Adipose tissue (tissue), 3 donors: ENCODE data around the gene APBA1. TPM values are rescaled to one million over a fixed set of nuclear protein-coding genes. Genes with fewer than 3 reads are reported as not detected.

Experiments used
- H3K27ac ChIP-seq: one replicate; pipeline ENCODE4 v1.5.1; 2013; ENCODE audit warnings: low read depth, low read length
- WGBS, 3 donors: extraction: QIAGEN DNeasy Blood & Tissue Kit; methylation state at CpG; one replicate each; pipeline ENCODE4 v1.1.7; 2013; 5-methylcytosine and 5-hydroxymethylcytosine counted together
- polyA plus RNA-seq, 3 donors: library from polyadenylated mRNA; stranded (reverse); fragments of 200-250 nt; gene quantifications; one replicate each; pipeline ENCODE4 v1.2.3, GENCODE V29; 2013
- donor health status: healthy with polysubstance abuse.
- donor health status: Bipolar disorder and iron deficiency.
- donor health status: healthy.

APBA1 gene
- polyA plus RNA-seq, 3 donors, result 1.6 to 1.8 (median 1.7) TPM

GRCh38 chr9:69469136-69469535 is 203.0 kb downstream of the APBA1 start:
- H3K27ac ChIP-seq, result no peak overlapping the region

- H3K27ac ChIP-seq, result no peak overlapping the region
- 84 to 96% (median 87%) methylated on average over 1 of the region's 1 CpG for WGBS, 3 donors
These were observed 203.8 kb downstream of the APBA1 start for GRCh38 chr9:69468380-69468779.

GRCh38 chr9:69466151-69466550 is 206.0 kb downstream of the APBA1 start:
- no peak overlapping the region for H3K27ac ChIP-seq
- WGBS, 3 donors, result 90 to 92% (median 92%) methylated on average over 8 of the region's 8 CpGs

GRCh38 chr9:69465473-69465872 is 206.7 kb downstream of the APBA1 start:
- WGBS, 3 donors, result 43 to 65% (median 44%) methylated on average over 3 of the region's 3 CpGs
- H3K27ac ChIP-seq, result no peak overlapping the region

GRCh38 chr9:69463497-69464068 is 208.6 kb downstream of the APBA1 start:
- 55 to 69% (median 64%) methylated on average over 11 of the region's 11 CpGs for WGBS, 3 donors
- H3K27ac ChIP-seq, result no peak overlapping the region

- H3K27ac ChIP-seq, result no peak overlapping the region
- WGBS, 3 donors, result 91 to 97% (median 94%) methylated on average over 4 of the region's 4 CpGs
These were observed 209.8 kb downstream of the APBA1 start for GRCh38 chr9:69462394-69462793.

GRCh38 chr9:69461103-69461887 is 210.9 kb downstream of the APBA1 start:
- WGBS, 3 donors, result 84 to 89% (median 87%) methylated on average over 6 of the region's 6 CpGs
- H3K27ac ChIP-seq, result no peak overlapping the region

GRCh38 chr9:69460012-69460411 is 212.2 kb downstream of the APBA1 start:
- WGBS, 3 donors, result 91 to 95% (median 94%) methylated on average over 5 of the region's 5 CpGs
- H3K27ac ChIP-seq, result no peak overlapping the region

GRCh38 chr9:69458176-69458575 is 214.0 kb downstream of the APBA1 start:
- 70 to 95% (median 87%) methylated on average over 3 of the region's 3 CpGs for WGBS, 3 donors
- no peak overlapping the region for H3K27ac ChIP-seq

GRCh38 chr9:69456201-69456600 is 216.0 kb downstream of the APBA1 start:
- 89 to 91% (median 90%) methylated on average over 15 of the region's 15 CpGs for WGBS, 3 donors

GRCh38 chr9:69455311-69455710 is 216.9 kb downstream of the APBA1 start:
- 85 to 100% (median 94%) methylated on average over 2 of the region's 2 CpGs for whole genome bisulfite sequencing, 3 donors
- no peak overlapping the region for H3K27ac ChIP-seq

More at GRCh38 chr9:69456201-69456600, 216.0 kb downstream of the APBA1 start:
- no peak overlapping the region for H3K27ac ChIP-seq

- WGBS, 3 donors, result 49 to 55% (median 49%) methylated on average over 2 of the region's 2 CpGs
These were observed 217.8 kb downstream of the APBA1 start for GRCh38 chr9:69454321-69454720.

GRCh38 chr9:69453746-69454145 is 218.4 kb downstream of the APBA1 start:
- H3K27ac ChIP-seq, result no peak overlapping the region
- WGBS, 3 donors, result 67 to 70% (median 68%) methylated on average over 2 of the region's 2 CpGs

More at GRCh38 chr9:69454321-69454720, 217.8 kb downstream of the APBA1 start:
- H3K27ac ChIP-seq, result no peak overlapping the region

- WGBS, 3 donors, result 76 to 85% (median 76%) methylated on average over 13 of the region's 13 CpGs
- H3K27ac ChIP-seq, result no peak overlapping the region
These were observed 219.9 kb downstream of the APBA1 start for GRCh38 chr9:69452110-69452782.

- H3K27ac ChIP-seq, result no peak overlapping the region
- WGBS, 3 donors, result 68 to 87% (median 73%) methylated on average over 6 of the region's 6 CpGs
These were observed 225.7 kb downstream of the APBA1 start for GRCh38 chr9:69446496-69446895.

- 85 to 89% (median 87%) methylated on average over 5 of the region's 5 CpGs for WGBS, 3 donors
- no peak overlapping the region for H3K27ac ChIP-seq
These were observed 226.9 kb downstream of the APBA1 start for GRCh38 chr9:69445251-69445650.

- 85 to 97% (median 97%) methylated on average over 4 of the region's 4 CpGs for WGBS, 3 donors
- no peak overlapping the region for H3K27ac ChIP-seq
These were observed 227.4 kb downstream of the APBA1 start for GRCh38 chr9:69444791-69445190.

GRCh38 chr9:69444021-69444420 is 228.2 kb downstream of the APBA1 start:
- WGBS, 3 donors, result 75 to 87% (median 81%) methylated on average over 8 of the region's 8 CpGs
- no peak overlapping the region for H3K27ac ChIP-seq

- 94 to 97% (median 96%) methylated on average over 3 of the region's 3 CpGs for WGBS, 3 donors
- no peak overlapping the region for H3K27ac ChIP-seq
These were observed 229.0 kb downstream of the APBA1 start for GRCh38 chr9:69443178-69443577.
